GM23338 (cell line): Measurements from ENCODE around the gene PIF1. TPM values are rescaled to one million over a fixed set of nuclear protein-coding genes. Genes with fewer than 3 reads are reported as not detected.

ENCODE experiments used
- ATAC-seq: fragments of 200-7000 bp; cut with Tn5 transposase; 3 replicates; pipeline ENCODE4 v1.9.1; 2020
- DNase-seq: peaks from one replicate; pipeline ENCODE4 v3.0.0-alpha.2; 2015; ENCODE audit warnings: low spot score
- H2AFZ ChIP-seq: fragments of 200-600 bp; sonication (generic); 2 replicates; pipeline ENCODE4 v1.8.0; 2016; ENCODE audit warnings: antibody characterized with exemption, mild to moderate bottlenecking, moderate library complexity
- H3F3A ChIP-seq: fragments of 200-600 bp; sonication (generic); replicated peaks from 2 replicates; pipeline ENCODE4 v1.8.0; 2017; ENCODE audit warnings: antibody characterized with exemption, mixed run types, low read depth
- H3K27ac ChIP-seq: fragments of 200-600 bp; sonication (generic); 2 replicates; pipeline ENCODE4 v1.6.1; 2016; ENCODE audit warnings: low read depth
- H3K27me3 ChIP-seq: fragments of 200-600 bp; sonication (generic); 2 replicates; pipeline ENCODE4 v1.8.0; 2016; ENCODE audit warnings: mild to moderate bottlenecking, mixed run types, moderate library complexity; ENCODE audit not compliant: insufficient read depth
- H3K36me3 ChIP-seq: fragments of 200-600 bp; sonication (generic); 2 replicates; pipeline ENCODE4 v1.8.0; 2016; ENCODE audit warnings: mild to moderate bottlenecking; ENCODE audit not compliant: insufficient read depth
- H3K4me1 ChIP-seq: fragments of 200-600 bp; sonication (generic); 2 replicates; pipeline ENCODE4 v1.8.0; 2016; ENCODE audit warnings: mild to moderate bottlenecking, moderate library complexity; ENCODE audit not compliant: insufficient read depth
- H3K4me2 ChIP-seq: fragments of 200-600 bp; sonication (generic); 2 replicates; pipeline ENCODE4 v1.7.1; 2017; ENCODE audit warnings: mixed run types
- H3K4me3 ChIP-seq: fragments of 200-600 bp; sonication (generic); 2 replicates; pipeline ENCODE4 v1.6.1; 2016; ENCODE audit warnings: mixed run types
- H3K79me2 ChIP-seq: fragments of 200-600 bp; sonication (generic); replicated peaks from 2 replicates; pipeline ENCODE4 v1.8.0; 2017; ENCODE audit warnings: mild to moderate bottlenecking; ENCODE audit not compliant: insufficient read depth
- H3K9me2 ChIP-seq: fragments of 200-600 bp; sonication (generic); 2 replicates; pipeline ENCODE4 v1.8.0; 2017; ENCODE audit not compliant: insufficient read depth
- H4K20me1 ChIP-seq: fragments of 200-600 bp; sonication (generic); replicated peaks from 2 replicates; pipeline ENCODE4 v1.8.0; 2017; ENCODE audit warnings: mild to moderate bottlenecking; ENCODE audit not compliant: insufficient read depth
- H3K27ac Mint-ChIP-seq: 2 replicates; pipeline ENCODE4 v1.8.0; 2020; ENCODE audit warnings: inconsistent platforms, mild to moderate bottlenecking, moderate library complexity, mixed read lengths
- H3K27me3 Mint-ChIP-seq: 3 replicates; pipeline ENCODE4 v1.8.0; 2022; ENCODE audit warnings: low read depth, mild to moderate bottlenecking, moderate library complexity, mixed read lengths, inconsistent platforms; ENCODE audit not compliant: insufficient read depth, poor library complexity
- H3K36me3 Mint-ChIP-seq: 3 replicates; pipeline ENCODE4 v1.8.0; 2021; ENCODE audit warnings: low read depth, mild to moderate bottlenecking, inconsistent platforms, moderate library complexity, mixed read lengths
- H3K4me1 Mint-ChIP-seq: 3 replicates; pipeline ENCODE4 v1.8.0; 2020; ENCODE audit warnings: mild to moderate bottlenecking, inconsistent platforms, mixed read lengths
- H3K4me3 Mint-ChIP-seq: 3 replicates; pipeline ENCODE4 v1.8.0; 2021; ENCODE audit warnings: moderate library complexity, mild to moderate bottlenecking, inconsistent platforms, mixed read lengths
- H3K9me3 Mint-ChIP-seq: 3 replicates; pipeline ENCODE4 v1.8.0; 2020; ENCODE audit warnings: moderate library complexity, mild to moderate bottlenecking, inconsistent platforms, mixed read lengths
- CREB1 ChIP-seq: fragments of 250-450 bp; sonication (Bioruptor Pico); IDR thresholded peaks from 2 replicates; pipeline ENCODE4 v1.5.0; 2020; ENCODE audit warnings: low read depth, mild to moderate bottlenecking, moderate library complexity
- CTCF ChIP-seq, 2 experiments: fragments of 200-600 bp in 1 of 2; sonication (generic) in 1 of 2; conservative IDR thresholded peaks; 2 replicates each; pipeline versions ENCODE4 v1.5.1 to v1.6.1; 2016 to 2017; ENCODE audit warnings: antibody characterized with exemption in 2 of 2, low read depth in 2 of 2, mild to moderate bottlenecking in 2 of 2, moderate library complexity in 1 of 2
- EZH2 ChIP-seq: fragments of 200-600 bp; sonication (generic); IDR thresholded peaks from one replicate; pipeline ENCODE4 v1.8.0; 2017; ENCODE audit warnings: antibody characterized with exemption, mild to moderate bottlenecking, low read depth; ENCODE audit not compliant: unreplicated experiment
- EZH2phosphoT487 ChIP-seq: fragments of 200-600 bp; sonication (generic); IDR thresholded peaks from one replicate; pipeline ENCODE4 v1.8.1; 2018; ENCODE audit warnings: antibody characterized with exemption; ENCODE audit not compliant: unreplicated experiment
- JUNB ChIP-seq: IDR thresholded peaks from one replicate; pipeline ENCODE4 v1.6.1; 2016; ENCODE audit warnings: antibody characterized with exemption; ENCODE audit not compliant: unreplicated experiment
- NANOG ChIP-seq: IDR thresholded peaks from 2 replicates; pipeline ENCODE4 v1.6.1; 2016; ENCODE audit warnings: antibody characterized with exemption, borderline replicate concordance
- POLR2AphosphoS5 ChIP-seq: IDR thresholded peaks from 2 replicates; pipeline ENCODE4 v1.6.1; 2016; ENCODE audit warnings: antibody characterized with exemption, low read depth
- STAT1 ChIP-seq: IDR thresholded peaks from one replicate; pipeline ENCODE4 v1.6.1; 2016; ENCODE audit warnings: antibody characterized with exemption; ENCODE audit not compliant: unreplicated experiment
- ZNF114 ChIP-seq: fragments of 250-450 bp; sonication (Bioruptor Pico); IDR thresholded peaks from 2 replicates; pipeline ENCODE4 v1.5.0; 2020; ENCODE audit warnings: mild to moderate bottlenecking, moderate library complexity
- ZNF331 ChIP-seq: fragments of 250-450 bp; sonication (Bioruptor Pico); IDR thresholded peaks from 2 replicates; pipeline ENCODE4 v1.5.0; 2020; ENCODE audit warnings: low read depth, mild to moderate bottlenecking, moderate library complexity
- polyA plus RNA-seq: library from polyadenylated mRNA; unstranded; fragments of >200 nt; fragmentation: Nextera tagmentation; extraction: Ambion mirVana; gene quantifications from 2 replicates; pipeline ENCODE4 v1.2.1, GENCODE V29; 2016
- total RNA-seq: library from RNA; depleted of rRNA; stranded (reverse); fragments of >200 nt; shearing (Covaris generic); gene quantifications from 2 replicates; pipeline ENCODE4 v1.2.3, GENCODE V29; 2014
- TF ChIP-seq, protein P1 (sequence below): IDR thresholded peaks from one replicate; pipeline ENCODE4 v1.6.1; 2018; ENCODE audit warnings: antibody characterized with exemption; ENCODE audit not compliant: unreplicated experiment
- TF ChIP-seq, protein P2 (sequence below): IDR thresholded peaks from 2 replicates; pipeline ENCODE4 v1.6.1; 2016; ENCODE audit warnings: antibody characterized with exemption

PIF1 gene
- total and polyA plus RNA-seq, 2 experiments from 2014 or later, result 116 to 200 TPM

DNA sequence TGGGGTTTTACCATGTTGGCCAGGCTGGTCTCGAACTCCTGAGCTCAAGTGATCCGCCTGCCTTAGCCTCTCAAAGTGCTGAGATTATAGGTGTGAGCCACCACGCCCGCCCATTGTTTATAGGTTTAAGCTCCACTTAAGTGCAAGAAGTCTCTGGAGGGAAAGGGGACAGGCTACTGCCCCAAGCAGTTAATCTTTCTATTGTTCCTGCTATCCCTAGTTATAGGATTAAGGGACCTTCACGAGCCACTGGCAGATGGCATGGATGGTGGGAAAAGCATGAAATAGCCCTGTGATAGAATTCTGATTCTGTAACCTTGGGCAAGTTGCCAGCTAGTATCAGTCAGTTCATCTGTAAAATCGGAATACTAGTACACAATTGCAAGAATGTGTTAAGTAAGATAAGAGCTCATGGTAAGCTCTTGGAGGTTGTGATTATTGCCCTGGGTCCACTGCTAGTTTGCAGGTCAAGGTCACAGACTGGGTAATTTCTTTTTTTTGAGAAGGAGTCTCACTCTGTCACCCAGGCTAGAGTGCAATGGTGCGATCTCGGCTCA lies 44.8 kb downstream of the PIF1 start:
- Histone ChIP-seq H3K4me2 (no peak overlapping the region), H3K79me2 (peaks cover 37% of the 10 kb centered on the region), H3K4me3 (no peak overlapping the region), H3F3A (peaks cover 13% of the 10 kb centered on the region; the same call in 1 of the 2 replicates), H2AFZ (no peak overlapping the region), H3K36me3 (no peaks in the 10 kb centered on the region; the same call in 1 of the 2 replicates), H3K4me1 (peaks cover 50% of the 10 kb centered on the region), H4K20me1 (no peaks in the 10 kb centered on the region), H3K27me3 (no peaks in the 10 kb centered on the region), H3K27ac (no peak overlapping the region), H3K9me2 (no peaks in the 10 kb centered on the region)
- Mint-ChIP-seq H3K27ac (no peak overlapping the region), H3K36me3 (peaks cover 9% of the 10 kb centered on the region; the same call in 2 of the 3 replicates), H3K27me3 (peaks cover 10% of the 10 kb centered on the region), H3K9me3 (no peaks in the 10 kb centered on the region), H3K4me3 (no peak overlapping the region), H3K4me1 (peaks cover 48% of the 10 kb centered on the region)
- ATAC-seq (no peak), DNase-seq (no peak)
- TF ChIP-seq, protein P1, sequence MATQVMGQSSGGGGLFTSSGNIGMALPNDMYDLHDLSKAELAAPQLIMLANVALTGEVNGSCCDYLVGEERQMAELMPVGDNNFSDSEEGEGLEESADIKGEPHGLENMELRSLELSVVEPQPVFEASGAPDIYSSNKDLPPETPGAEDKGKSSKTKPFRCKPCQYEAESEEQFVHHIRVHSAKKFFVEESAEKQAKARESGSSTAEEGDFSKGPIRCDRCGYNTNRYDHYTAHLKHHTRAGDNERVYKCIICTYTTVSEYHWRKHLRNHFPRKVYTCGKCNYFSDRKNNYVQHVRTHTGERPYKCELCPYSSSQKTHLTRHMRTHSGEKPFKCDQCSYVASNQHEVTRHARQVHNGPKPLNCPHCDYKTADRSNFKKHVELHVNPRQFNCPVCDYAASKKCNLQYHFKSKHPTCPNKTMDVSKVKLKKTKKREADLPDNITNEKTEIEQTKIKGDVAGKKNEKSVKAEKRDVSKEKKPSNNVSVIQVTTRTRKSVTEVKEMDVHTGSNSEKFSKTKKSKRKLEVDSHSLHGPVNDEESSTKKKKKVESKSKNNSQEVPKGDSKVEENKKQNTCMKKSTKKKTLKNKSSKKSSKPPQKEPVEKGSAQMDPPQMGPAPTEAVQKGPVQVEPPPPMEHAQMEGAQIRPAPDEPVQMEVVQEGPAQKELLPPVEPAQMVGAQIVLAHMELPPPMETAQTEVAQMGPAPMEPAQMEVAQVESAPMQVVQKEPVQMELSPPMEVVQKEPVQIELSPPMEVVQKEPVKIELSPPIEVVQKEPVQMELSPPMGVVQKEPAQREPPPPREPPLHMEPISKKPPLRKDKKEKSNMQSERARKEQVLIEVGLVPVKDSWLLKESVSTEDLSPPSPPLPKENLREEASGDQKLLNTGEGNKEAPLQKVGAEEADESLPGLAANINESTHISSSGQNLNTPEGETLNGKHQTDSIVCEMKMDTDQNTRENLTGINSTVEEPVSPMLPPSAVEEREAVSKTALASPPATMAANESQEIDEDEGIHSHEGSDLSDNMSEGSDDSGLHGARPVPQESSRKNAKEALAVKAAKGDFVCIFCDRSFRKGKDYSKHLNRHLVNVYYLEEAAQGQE, result no peak
- TF ChIP-seq POLR2AphosphoS5 (no peak), JUNB (no peak), ZNF114 (CRISPR knock-in tag) (no peak), CREB1 (no peak), CTCF (conservative IDR thresholded peaks at IDR 0.05; ENCODE audit: low read depth in 2 of 2) (no peak), STAT1 (no peak), NANOG (no peak), ZNF331 (CRISPR knock-in tag) (no peak), EZH2 (no peak), EZH2phosphoT487 (no peak)
- TF ChIP-seq, protein P2, sequence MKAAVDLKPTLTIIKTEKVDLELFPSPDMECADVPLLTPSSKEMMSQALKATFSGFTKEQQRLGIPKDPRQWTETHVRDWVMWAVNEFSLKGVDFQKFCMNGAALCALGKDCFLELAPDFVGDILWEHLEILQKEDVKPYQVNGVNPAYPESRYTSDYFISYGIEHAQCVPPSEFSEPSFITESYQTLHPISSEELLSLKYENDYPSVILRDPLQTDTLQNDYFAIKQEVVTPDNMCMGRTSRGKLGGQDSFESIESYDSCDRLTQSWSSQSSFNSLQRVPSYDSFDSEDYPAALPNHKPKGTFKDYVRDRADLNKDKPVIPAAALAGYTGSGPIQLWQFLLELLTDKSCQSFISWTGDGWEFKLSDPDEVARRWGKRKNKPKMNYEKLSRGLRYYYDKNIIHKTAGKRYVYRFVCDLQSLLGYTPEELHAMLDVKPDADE, result no peak
